Kidney tubule cell (primary cell): ENCODE measurements around the gene WWTR1.

Experiments used
- DNase-seq: peaks from one replicate; pipeline ENCODE4 v3.0.0-alpha.2; 2018; ENCODE audit warnings: low spot score

Gene WWTR1

DNA sequence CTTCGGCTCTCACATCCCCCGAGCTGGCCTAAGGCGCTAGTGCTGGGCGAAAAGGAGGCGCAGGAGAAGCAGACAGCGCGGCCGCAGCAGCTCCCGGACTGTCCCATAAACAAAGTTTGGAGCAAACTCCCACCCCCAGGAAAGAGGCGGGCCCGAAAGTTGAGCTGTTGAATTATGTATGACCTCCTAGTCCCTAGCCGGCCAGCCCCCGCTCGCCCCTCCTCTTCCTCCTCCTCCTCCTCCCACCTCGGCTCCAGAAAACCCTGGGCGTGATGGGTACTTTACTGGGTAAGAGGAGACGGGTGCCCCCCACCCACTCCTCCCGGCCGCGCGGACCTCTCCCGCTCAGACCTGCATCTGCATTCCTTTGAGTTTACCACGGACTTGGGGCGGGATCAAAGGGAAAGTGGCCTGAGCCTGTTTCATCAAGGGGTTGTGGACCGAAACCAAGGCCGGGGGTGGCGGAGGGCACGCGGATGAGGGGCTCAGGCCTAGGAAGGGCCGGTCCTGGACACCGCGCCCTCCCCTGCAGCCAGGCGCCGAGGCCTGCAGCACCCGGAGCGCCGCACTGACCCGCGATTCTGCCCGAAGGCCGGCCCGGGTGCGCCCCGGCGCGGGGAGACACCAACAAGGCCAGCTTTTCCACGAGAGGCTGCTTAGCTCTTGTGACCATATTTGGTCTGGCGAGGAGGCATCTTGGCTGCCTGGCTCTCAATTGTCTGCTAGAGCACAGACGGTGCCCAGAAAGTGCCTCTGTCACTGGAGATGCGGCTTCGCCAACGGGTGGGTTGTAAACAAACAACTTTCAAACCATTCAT is at the start of gene WWTR1:
WWTR1 (minus strand) TSS at position 100 of the 818 bp plus-strand sequence. CDS start 719 bp downstream, outside the sequence.
- DNase-seq = peak; percentile 98

DNA sequence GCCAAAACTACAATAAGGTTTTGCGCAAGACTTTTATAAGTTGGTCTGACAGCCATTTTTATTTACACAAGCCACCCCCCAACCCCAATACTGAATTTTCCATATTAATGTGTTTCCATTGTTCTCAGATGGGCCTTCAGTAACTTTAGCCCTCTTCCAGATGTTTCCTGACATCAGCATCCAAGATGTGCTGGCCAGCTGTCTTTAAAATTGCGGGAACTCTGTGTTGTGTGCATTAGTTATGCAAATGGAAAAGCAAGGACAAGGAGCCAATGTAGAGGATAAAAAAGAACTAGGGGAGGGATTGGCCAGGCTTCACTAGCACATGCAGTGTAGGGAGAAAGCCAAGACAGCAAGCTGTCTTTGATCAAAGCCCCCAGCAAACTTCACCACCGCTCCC is 49.1 kb upstream of the WWTR1 start:
- DNase-seq = no peak

- DNase-seq = no peak
Observed at GRCh38 chr3:149705416-149705815, 47.6 kb upstream of the WWTR1 start.

DNA sequence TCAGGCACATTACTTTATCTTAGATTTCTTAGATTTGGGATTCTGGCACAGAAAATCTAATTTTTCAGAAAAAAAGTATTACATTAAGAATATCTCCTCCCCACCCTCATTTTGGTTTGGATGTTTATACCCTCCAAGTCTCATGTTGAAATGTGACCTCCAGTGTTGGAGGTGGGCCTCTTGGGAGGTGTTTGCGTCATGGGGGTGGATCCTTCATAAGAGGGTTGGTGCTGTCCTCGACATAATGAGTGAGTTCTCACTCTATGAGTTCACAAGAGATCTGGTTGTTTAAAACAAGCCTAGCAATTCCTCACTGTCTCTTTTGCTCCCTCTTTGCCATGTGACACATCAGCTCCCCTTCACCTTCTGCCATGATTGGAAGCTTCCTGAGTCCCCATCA is 45.6 kb upstream of the WWTR1 start:
- DNase-seq = no peak

DNA sequence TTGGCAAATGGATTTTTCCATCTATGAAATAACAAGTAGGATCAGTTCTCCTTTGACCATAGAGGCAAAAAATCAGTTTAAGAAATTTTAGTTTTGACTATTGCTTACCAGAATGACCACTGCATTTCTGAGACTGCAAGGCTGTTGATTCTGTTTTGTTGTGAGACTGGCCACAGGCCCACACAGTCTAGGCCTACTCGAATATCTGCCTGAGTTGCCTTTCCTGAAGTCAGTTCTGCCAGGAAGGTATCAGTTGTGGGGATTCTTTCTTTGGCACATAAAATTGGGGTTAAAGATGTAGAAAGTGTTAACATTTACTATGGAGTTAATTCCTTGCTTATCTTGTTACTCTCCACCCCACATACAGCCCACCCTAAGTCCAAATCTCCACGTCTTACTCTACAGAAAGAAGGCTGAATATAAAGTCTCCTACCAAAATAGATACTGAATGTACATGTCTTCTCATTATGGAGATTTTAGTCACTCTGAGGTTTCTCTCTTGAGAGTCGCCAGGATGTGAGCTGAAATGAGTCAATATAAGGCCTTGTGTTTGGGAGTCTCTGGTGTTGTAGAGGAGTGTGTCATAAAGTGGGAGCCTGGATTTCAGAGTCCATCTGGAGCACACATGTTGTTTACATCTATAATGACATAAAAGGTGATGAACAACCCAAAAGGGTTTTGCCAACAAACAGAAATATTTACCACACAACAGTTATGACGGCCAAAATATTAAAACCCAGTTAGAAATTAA is 45.0 kb upstream of the WWTR1 start:
- peak; percentile 54 for DNase-seq

DNA sequence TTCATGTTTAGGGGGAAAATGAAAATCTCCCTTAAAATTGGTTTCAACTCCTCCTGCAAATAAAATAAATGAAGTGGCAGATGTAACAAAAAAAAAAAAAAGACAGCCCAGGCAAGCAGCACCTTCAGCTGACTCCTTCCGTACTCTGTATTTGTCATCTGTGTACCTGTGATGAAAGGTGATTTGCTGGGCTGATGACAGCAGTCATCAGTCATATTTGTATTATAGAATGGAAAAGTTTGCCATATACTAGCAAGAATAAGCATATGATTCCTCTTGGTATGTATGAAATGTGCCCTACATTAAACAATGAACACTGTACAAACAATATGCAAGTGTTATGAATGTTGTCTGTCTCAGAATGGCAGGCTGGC is 44.1 kb upstream of the WWTR1 start:
- no peak for DNase-seq

- no peak for DNase-seq
Observed at GRCh38 chr3:149701206-149701976, 43.6 kb upstream of the WWTR1 start.

DNA sequence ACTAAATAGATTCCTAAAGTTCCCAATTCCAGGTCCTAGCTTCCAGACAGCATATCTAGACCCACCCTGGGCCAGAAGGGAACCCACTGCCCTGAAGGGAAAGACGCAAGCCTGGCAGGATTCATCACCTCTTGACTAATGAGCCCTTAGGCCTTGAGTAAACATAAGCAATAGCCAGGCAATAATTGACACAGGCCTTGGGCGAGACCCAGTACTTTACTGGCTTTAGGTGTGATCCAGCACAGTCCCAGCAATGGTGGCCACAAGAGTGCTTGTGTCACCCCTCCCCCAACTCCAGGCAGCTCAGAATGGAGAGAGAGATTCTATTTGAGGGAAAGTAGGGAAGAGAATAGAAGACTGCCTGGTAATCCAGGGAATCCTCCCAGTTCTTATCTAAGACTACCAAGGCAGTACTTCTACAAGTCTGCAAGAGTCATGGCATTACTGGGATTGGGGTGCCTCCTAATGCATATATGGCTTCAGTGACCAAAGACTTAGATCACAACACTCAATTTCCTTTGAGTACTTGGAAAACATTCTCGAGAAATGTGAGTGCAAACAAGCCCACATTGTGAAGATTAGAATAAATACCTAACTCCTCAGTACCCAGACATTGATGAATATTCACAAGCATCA is 30.4 kb upstream of the WWTR1 start:
- DNase-seq = no peak

- no peak for DNase-seq
Observed at GRCh38 chr3:149686996-149687395, 29.2 kb upstream of the WWTR1 start.

DNA sequence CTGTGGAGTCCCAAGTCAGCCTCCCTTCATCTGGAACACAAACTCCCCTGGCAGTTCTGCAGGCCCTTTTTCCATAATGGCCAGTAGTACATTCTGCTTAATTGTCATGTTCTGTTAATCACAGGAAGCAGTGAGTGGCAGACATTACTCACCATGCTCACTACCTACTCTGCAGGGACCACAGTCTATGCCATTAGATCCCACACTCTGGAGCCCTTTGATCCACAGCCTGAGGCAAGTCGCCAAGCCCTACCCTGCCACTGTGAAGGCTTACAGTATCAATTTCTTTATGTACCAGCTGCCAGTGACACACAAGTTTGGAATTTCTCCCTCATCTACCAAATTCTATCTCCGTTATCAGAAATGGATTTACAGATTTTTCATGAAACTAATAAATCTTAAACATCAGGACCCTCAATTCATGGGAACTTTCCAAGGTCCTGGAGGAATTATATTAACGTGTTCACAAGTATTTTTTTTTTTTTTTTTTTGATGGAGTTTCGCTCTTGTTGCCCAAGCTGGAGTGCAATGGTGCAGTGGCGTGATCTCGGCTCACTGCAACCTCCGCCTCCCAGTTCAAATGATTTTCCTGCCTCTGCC is 20.6 kb upstream of the WWTR1 start:
- DNase-seq = peak; percentile 57

DNA sequence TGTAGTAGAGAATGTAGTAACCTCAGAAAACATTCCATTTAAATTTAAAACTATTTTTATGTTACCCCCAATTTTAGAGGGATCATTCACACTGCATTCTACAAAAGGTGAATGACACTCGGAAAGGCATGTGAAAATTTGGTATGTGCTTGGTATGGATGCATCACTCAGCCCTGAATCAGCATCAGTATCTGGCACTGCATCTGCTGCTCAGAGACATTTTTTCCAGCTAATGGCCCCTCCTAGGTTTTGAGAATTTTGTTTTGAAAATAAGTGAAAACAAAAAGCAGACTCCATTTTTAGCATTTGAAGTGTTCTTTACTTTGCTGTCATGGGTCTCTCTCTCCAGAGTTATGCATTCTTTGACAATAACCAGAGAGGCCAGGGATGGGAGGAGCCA is 15.6 kb upstream of the WWTR1 start:
- DNase-seq = peak; percentile 14

- no peak for DNase-seq
Observed at GRCh38 chr3:149670742-149671492, 13.1 kb upstream of the WWTR1 start.

- DNase-seq = no peak
Observed at GRCh38 chr3:149667576-149667975, 9.8 kb upstream of the WWTR1 start.

DNA sequence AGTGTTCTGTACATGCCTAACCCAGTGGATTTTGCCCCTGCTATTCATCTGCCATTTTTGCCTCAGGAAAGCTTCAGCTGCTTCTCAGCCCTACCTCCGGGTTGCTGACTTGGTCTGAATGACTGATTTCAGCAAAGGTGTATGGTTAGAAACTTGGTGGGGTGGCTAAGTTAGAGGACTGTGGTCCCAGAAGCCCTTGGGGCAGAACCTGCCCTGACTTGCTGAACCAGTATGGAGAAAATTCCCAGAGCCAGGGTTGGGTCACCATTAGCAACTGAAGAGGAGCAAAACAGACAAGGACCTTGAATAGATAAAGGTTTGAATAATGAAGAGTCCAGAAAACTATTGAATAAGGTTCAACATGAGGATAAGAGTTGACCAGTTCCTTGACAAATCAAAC is 6.1 kb upstream of the WWTR1 start:
- DNase-seq = no peak

DNA sequence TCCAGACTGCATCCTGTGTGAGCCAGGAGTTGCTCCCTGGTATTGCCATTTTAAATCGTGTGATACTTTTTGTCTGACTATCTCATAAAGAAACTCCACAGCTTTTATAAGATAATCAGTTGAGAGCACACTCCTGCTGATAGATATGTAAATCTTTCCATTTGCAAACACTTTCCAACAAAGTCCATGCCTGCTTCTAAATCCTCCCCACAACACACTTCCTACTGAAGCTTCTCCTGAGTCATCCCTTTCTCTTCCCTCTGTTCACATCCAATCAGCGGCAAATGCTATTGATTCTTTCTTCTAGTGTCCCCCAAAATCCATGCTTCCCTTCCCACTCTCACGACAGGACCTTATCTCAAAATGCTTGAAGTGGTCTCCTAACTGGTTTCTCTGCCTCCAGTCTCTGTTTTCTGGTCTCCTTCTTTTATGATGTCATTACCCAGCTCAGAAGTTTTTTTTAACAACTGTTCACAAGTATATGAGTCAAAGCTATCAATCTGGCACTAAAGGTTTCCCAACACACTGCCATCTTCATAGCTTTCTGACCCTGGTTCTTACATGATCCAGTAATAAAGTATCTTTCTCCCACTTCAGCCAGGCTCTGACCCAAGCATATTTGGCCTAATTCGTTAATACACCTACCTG is 4.5 kb upstream of the WWTR1 start:
- peak; percentile 20 for DNase-seq

- DNase-seq = no peak
Observed at GRCh38 chr3:149660462-149660861, 2.6 kb upstream of the WWTR1 start.

GRCh38 chr3:149658744-149659497 is 1.1 kb upstream of the WWTR1 start:
- no peak for DNase-seq

DNA sequence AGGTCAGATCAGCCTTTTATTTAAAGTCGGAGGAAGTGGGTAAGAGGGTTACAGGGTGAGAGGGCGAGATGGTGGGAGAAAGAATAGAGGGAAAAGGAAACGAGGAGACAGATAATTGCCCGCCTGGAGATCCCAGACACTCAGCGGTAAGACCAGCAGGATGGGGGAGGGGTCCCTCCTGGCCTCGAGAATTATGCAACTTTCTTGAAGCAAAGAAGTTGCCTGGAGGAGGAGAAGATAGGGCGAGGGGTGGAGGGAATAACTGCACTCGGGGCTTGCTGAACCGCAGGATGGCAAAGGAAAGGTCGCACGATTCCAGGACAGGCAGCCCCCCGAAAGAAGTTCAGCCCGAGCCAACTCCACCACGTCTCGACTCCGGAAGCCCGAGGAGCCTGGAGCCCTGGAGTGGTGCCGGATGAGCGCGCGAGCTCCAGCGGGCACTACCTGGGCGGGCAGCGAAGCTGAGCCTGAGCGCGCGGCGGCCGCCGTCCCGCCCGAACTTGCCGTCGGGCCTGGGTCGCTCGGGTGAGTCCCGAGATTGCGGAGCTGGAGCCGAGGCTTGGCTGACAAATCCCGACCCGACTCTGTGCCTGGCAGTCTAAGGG is 402 bp downstream of the WWTR1 start:
- no peak for DNase-seq

DNA sequence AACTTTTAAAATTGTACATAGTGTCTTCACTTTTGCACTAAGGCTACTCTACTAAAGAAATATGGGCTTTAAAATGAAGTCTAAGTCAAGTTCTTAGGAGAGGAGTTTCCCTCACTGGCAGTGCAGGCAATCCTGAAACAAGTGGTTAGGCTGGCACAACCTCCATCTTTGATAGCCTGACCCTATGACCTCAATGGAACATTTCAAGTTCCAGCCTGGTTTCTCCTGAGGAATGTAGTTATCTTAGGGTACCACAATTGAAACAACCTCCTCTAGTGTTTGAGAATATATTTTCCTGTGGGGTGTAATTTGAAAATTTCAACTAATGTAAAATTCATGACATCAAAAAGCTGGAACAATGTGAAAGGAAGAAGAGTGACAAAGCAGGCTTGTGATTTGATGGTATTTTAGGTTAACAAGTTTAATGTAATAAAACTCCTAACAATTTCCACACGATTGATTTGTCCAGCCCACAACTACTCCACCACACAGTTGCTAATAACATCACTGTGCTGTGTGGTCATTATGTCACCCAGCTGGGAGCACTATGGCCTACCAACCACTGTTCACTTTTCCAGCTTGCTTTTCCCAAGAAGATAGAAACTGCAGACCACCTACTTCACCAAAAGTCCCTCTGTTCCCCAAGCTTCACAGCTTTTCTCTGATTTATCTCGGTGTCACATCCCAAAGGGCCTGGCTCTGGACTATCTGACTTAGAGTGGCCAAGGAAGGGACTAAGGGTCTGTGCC is 1.8 kb downstream of the WWTR1 start:
- peak; percentile 65 for DNase-seq
